HEK293 (cell line): Measurements from ENCODE around the gene CCNG1.
A peak's percentile ranks its signal among the peaks of the same experiment; 100 is the strongest.

Experiments used
- CTCF ChIA-PET: fragments of 350-600 bp; formaldehyde crosslinking; extraction: SDS; loops from one replicate; lab custom pipeline; 2021; ENCODE audit warnings: antibody characterized with exemption; lab: Yijun Ruan, JAX
- POLR2A ChIA-PET: fragments of 300-600 bp; formaldehyde crosslinking; extraction: SDS; loops from one replicate; lab custom pipeline; 2020; ENCODE audit warnings: antibody characterized with exemption, inconsistent platforms; lab: Yijun Ruan, JAX
- H3K27ac ChIP-seq: fragments of 200-500 bp; sonication (Bioruptor generic); 2 replicates; pipeline ENCODE4 v1.5.1; 2014; ENCODE audit warnings: low read depth, low read length, control low read depth, inconsistent platforms; ENCODE audit errors: extremely low read depth
- H3K36me3 ChIP-seq, 2 experiments: fragments of 200-500 bp in 1 of 2; sonication (Bioruptor generic) in 1 of 2; 1 replicate in 1 of 2; 2 replicates in 1 of 2; pipeline ENCODE4 v1.5.1; 2014 to 2017; ENCODE audit warnings: inconsistent platforms in 2 of 2, low read length in 2 of 2; ENCODE audit not compliant: control insufficient read depth in 2 of 2, insufficient read depth in 1 of 2
- H3K4me1 ChIP-seq: fragments of 200-500 bp; sonication (Bioruptor generic); 2 replicates; pipeline ENCODE4 v1.5.1; 2014; ENCODE audit warnings: mild to moderate bottlenecking, low read length, inconsistent platforms; ENCODE audit not compliant: control insufficient read depth, insufficient read depth
- H3K4me3 ChIP-seq: 2 replicates; pipeline ENCODE4 v1.5.1; 2011; ENCODE audit warnings: low read depth, mild to moderate bottlenecking, control low read depth, low read length, moderate library complexity
- H3K9me3 ChIP-seq: fragments of 200-500 bp; sonication (Bioruptor generic); 2 replicates; pipeline ENCODE4 v1.5.1; 2014; ENCODE audit warnings: low read depth, low read length, inconsistent platforms; ENCODE audit not compliant: control insufficient read depth, insufficient read depth
- FEZF1 ChIP-seq: fragments of 450-650 bp; formaldehyde crosslinking; IDR thresholded peaks from 2 replicates; pipeline ENCODE4 v1.5.1; 2016; ENCODE audit warnings: missing biosample characterization, missing genetic modification characterization
- GLIS1 ChIP-seq: fragments of 450-650 bp; formaldehyde crosslinking; IDR thresholded peaks from 2 replicates; pipeline ENCODE4 v1.5.1; 2016; ENCODE audit warnings: missing biosample characterization, missing genetic modification characterization
- PRDM1 ChIP-seq: fragments of 450-650 bp; formaldehyde crosslinking; IDR thresholded peaks from 2 replicates; pipeline ENCODE4; 2016; ENCODE audit warnings: missing biosample characterization, missing genetic modification characterization
- PRDM10 ChIP-seq: fragments of 450-650 bp; formaldehyde crosslinking; IDR thresholded peaks from 2 replicates; pipeline ENCODE4 v1.5.1; 2016; ENCODE audit warnings: missing biosample characterization, missing genetic modification characterization
- PRDM4 ChIP-seq: fragments of 450-650 bp; formaldehyde crosslinking; IDR thresholded peaks from 2 replicates; pipeline ENCODE4 v1.5.1; 2017; ENCODE audit warnings: missing biosample characterization, missing genetic modification characterization
- SETDB1 ChIP-seq: IDR thresholded peaks from one replicate; pipeline ENCODE4 v1.6.1; 2017; ENCODE audit warnings: mild to moderate bottlenecking, low read length, moderate library complexity, mixed read lengths; ENCODE audit not compliant: insufficient read length
- ZNF184 ChIP-seq: fragments of 450-650 bp; IDR thresholded peaks from 2 replicates; pipeline ENCODE4 v1.5.1; 2018; ENCODE audit warnings: missing biosample characterization, mild to moderate bottlenecking, missing genetic modification characterization
- ZNF2 ChIP-seq: fragments of 450-650 bp; formaldehyde crosslinking; IDR thresholded peaks from 2 replicates; pipeline ENCODE4 v1.5.1; 2016; ENCODE audit warnings: missing biosample characterization, missing genetic modification characterization
- ZNF280D ChIP-seq: fragments of 450-650 bp; formaldehyde crosslinking; IDR thresholded peaks from 2 replicates; pipeline ENCODE4 v1.5.1; 2016; ENCODE audit warnings: missing biosample characterization, missing genetic modification characterization
- ZNF335 ChIP-seq: fragments of 450-650 bp; formaldehyde crosslinking; conservative IDR thresholded peaks from 2 replicates; pipeline ENCODE4 v1.5.1; 2016; ENCODE audit warnings: missing biosample characterization, missing genetic modification characterization
- ZNF350 ChIP-seq: fragments of 450-650 bp; formaldehyde crosslinking; IDR thresholded peaks from 2 replicates; pipeline ENCODE4 v1.5.0; 2017; ENCODE audit warnings: missing biosample characterization, mild to moderate bottlenecking, missing genetic modification characterization
- ZNF596 ChIP-seq: fragments of 450-650 bp; IDR thresholded peaks from 2 replicates; pipeline ENCODE4 v1.5.0; 2018; ENCODE audit warnings: missing biosample characterization, mild to moderate bottlenecking, missing genetic modification characterization, moderate library complexity
- ZNF677 ChIP-seq: fragments of 450-650 bp; IDR thresholded peaks from 2 replicates; pipeline ENCODE4 v1.5.0; 2018; ENCODE audit warnings: missing biosample characterization, mild to moderate bottlenecking, missing genetic modification characterization, moderate library complexity
- ZNF785 ChIP-seq: fragments of 450-650 bp; formaldehyde crosslinking; IDR thresholded peaks from 2 replicates; pipeline ENCODE4 v1.5.1; 2016; ENCODE audit warnings: missing biosample characterization, missing genetic modification characterization

CCNG1 gene

GRCh38 chr5:163437011-163437308, 435 bp upstream of the CCNG1 start:
- ChIA-PET CTCF (interaction anchor here (1.4 kb wide), 1 partner anchor 37 kb away, joined by 6 read pairs; no protein-coding TSS in a partner anchor), POLR2A (interaction anchor here (1.5 to 7.1 kb wide), 6 partner anchors 11 to 69 kb away, joined by 7 to 166 read pairs (median 12); partner anchors contain the start of genes HMMR, MAT2B and NUDCD2)
- H3K36me3 ChIP-seq, result peaks cover 17 to 31% of the 10 kb centered on the region in 2 experiments; a peak in 2 of 3 replicates
- peaks cover 5% of the 10 kb centered on the region; the same call in 1 of the 2 replicates for H3K4me1 ChIP-seq
- H3K4me3 ChIP-seq, result peak overlapping the region; percentile 28
- H3K9me3 ChIP-seq, result no peaks in the 10 kb centered on the region
- TF ChIP-seq ZNF184 (tag by site-specific recombination) (0 out of 2 replicates have a peak, but pooled peaks have one; percentile 31), ZNF335 (tag by site-specific recombination) (peak; percentile 74), PRDM10 (tag by site-specific recombination) (peak; percentile 83; the same call in 1 of the 2 replicates), ZNF677 (tag by site-specific recombination) (no peak), ZNF596 (tag by site-specific recombination) (no peak), GLIS1 (tag by site-specific recombination) (peak; percentile 51; the same call in 1 of the 2 replicates)
- TF ChIP-seq, all 188 proteins: peak for 4
- no peak overlapping the region for H3K27ac ChIP-seq

GRCh38 chr5:163439092-163439425, 1.7 kb downstream of the CCNG1 start:
- Histone ChIP-seq H3K9me3 (no peaks in the 10 kb centered on the region), H3K36me3 (peaks cover 38 to 52% of the 10 kb centered on the region in 2 experiments), H3K4me3 (peak overlapping the region; percentile 22; the same call in 1 of the 2 replicates), H3K27ac (no peak overlapping the region)
- ChIA-PET POLR2A (interaction anchor here (2.3 to 7.1 kb wide), 2 partner anchors 8 to 21 kb away, joined by 16 to 166 read pairs; partner anchors contain the start of genes HMMR and NUDCD2), CTCF (interaction anchor here (1.4 kb wide), 1 partner anchor 66 kb away, joined by 3 read pairs; the partner anchor contains the start of gene MAT2B)
- no peak for TF ChIP-seq ZNF785 (tag by site-specific recombination)
- TF ChIP-seq PRDM4, result 0 out of 2 replicates have a peak, but pooled peaks have one; percentile 10
- TF ChIP-seq, all 188 proteins: peak for 1
- peaks cover 5% of the 10 kb centered on the region; the same call in 1 of the 2 replicates for H3K4me1 ChIP-seq

- Histone ChIP-seq H3K36me3 (peaks cover 55 to 68% of the 10 kb centered on the region in 2 experiments), H3K4me3 (no peak overlapping the region), H3K4me1 (0 out of 2 replicates have a peak, but pooled peaks cover 5% of the 10 kb centered on the region), H3K9me3 (no peaks in the 10 kb centered on the region), H3K27ac (no peak overlapping the region)
- TF ChIP-seq PRDM1 (tag by site-specific recombination) (0 out of 2 replicates have a peak, but pooled peaks have one; percentile 34), SETDB1 (no peak), ZNF280D (tag by site-specific recombination) (no peak), FEZF1 (tag by site-specific recombination) (no peak), ZNF2 (tag by site-specific recombination) (0 out of 2 replicates have a peak, but pooled peaks have one; percentile 31), ZNF350 (tag by site-specific recombination) (no peak)
- ChIA-PET CTCF (interaction anchor here (0.6 to 1.1 kb wide), 2 partner anchors 33 to 37 kb away, joined by 3 to 5 read pairs; no protein-coding TSS in a partner anchor), POLR2A (interaction anchor here (1.7 to 7.1 kb wide), 2 partner anchors 19 to 64 kb away, joined by 4 to 166 read pairs; partner anchors contain the start of genes HMMR, MAT2B and NUDCD2)
Measured at GRCh38 chr5:163440954-163441353, 3.6 kb downstream of the CCNG1 start.
